H1 (cell line): ENCODE measurements around the gene TYW1B.
"Not testable (repeated sequence)": the region's sequence is repeated elsewhere in the genome, so short reads cannot be mapped to it uniquely, and the experiment has no call there.

Experiments used
- EP300 ChIP-seq, 2 experiments: IDR thresholded peaks; 1 replicate in 1 of 2; 2 replicates in 1 of 2; pipeline ENCODE4 v1.6.1; 2011 to 2012; ENCODE audit warnings: low read depth in 2 of 2, low read length in 2 of 2, mild to moderate bottlenecking in 2 of 2, borderline replicate concordance in 1 of 2, inconsistent platforms in 1 of 2, moderate library complexity in 1 of 2
- JUN ChIP-seq: IDR thresholded peaks from 2 replicates; pipeline ENCODE4 v1.6.1; 2011; ENCODE audit warnings: low read depth, mild to moderate bottlenecking, improper control_type of control experiment, low read length
- JUND ChIP-seq: IDR thresholded peaks from 2 replicates; pipeline ENCODE4 v1.6.1; 2011; ENCODE audit warnings: mild to moderate bottlenecking, improper control_type of control experiment, low read length
- POLR2A ChIP-seq, 2 experiments: IDR thresholded peaks; 1 replicate in 1 of 2; 2 replicates in 1 of 2; pipeline ENCODE4 v1.6.1; 2011; ENCODE audit warnings: low read depth in 2 of 2, low read length in 2 of 2, mild to moderate bottlenecking in 2 of 2; ENCODE audit errors: control extremely low read depth in 1 of 2
- RBBP5 ChIP-seq: IDR thresholded peaks from 2 replicates; pipeline ENCODE4 v1.7.1; 2012; ENCODE audit warnings: low read depth, mild to moderate bottlenecking, inconsistent platforms, low read length, moderate library complexity, borderline replicate concordance
- SP1 ChIP-seq: IDR thresholded peaks from 2 replicates; pipeline ENCODE4 v1.6.1; 2011; ENCODE audit warnings: low read depth, low read length
- ZNF274 ChIP-seq: IDR thresholded peaks from 2 replicates; pipeline ENCODE4 v1.7.0; 2012; ENCODE audit warnings: low read length, borderline replicate concordance; ENCODE audit errors: extremely low read depth
- TF ChIP-seq, protein P1 (sequence below), 3 experiments: IDR thresholded peaks; 1 replicate in 2 of 3; 2 replicates in 1 of 3; pipeline versions ENCODE4 v1.5.1 to v1.6.1; 2011; ENCODE audit warnings: low read length in 3 of 3, mild to moderate bottlenecking in 3 of 3, inconsistent platforms in 2 of 3, low read depth in 1 of 3, moderate library complexity in 1 of 3; ENCODE audit not compliant: insufficient read depth in 1 of 3; ENCODE audit errors: control extremely low read depth in 1 of 3

- not testable (repeated sequence) for TF ChIP-seq EP300 (IDR thresholded peaks at IDR 0.05; ENCODE audit: borderline replicate concordance in 1 of 2, low read depth in 2 of 2, low read length in 2 of 2); RBBP5; POLR2A (IDR thresholded peaks at IDR 0.05; ENCODE audit: control extremely low read depth in 1 of 2, low read depth in 2 of 2, low read length in 2 of 2); JUND; SP1; ZNF274; JUN
- TF ChIP-seq, protein P1, sequence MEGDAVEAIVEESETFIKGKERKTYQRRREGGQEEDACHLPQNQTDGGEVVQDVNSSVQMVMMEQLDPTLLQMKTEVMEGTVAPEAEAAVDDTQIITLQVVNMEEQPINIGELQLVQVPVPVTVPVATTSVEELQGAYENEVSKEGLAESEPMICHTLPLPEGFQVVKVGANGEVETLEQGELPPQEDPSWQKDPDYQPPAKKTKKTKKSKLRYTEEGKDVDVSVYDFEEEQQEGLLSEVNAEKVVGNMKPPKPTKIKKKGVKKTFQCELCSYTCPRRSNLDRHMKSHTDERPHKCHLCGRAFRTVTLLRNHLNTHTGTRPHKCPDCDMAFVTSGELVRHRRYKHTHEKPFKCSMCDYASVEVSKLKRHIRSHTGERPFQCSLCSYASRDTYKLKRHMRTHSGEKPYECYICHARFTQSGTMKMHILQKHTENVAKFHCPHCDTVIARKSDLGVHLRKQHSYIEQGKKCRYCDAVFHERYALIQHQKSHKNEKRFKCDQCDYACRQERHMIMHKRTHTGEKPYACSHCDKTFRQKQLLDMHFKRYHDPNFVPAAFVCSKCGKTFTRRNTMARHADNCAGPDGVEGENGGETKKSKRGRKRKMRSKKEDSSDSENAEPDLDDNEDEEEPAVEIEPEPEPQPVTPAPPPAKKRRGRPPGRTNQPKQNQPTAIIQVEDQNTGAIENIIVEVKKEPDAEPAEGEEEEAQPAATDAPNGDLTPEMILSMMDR (IDR thresholded peaks at IDR 0.05; ENCODE audit: control extremely low read depth in 1 of 3, insufficient read depth in 1 of 3, low read depth in 1 of 3, low read length in 3 of 3): not testable (repeated sequence)
Measured at GRCh38 chr7:72531048-72531447, 297.0 kb downstream of the TYW1B start.
